Liver (tissue), 9 donors: ENCODE results near the gene XPR1. TPM values are rescaled to one million over a fixed set of nuclear protein-coding genes. Genes with fewer than 3 reads are reported as not detected.

Experiments
- DNase-seq: peaks from one replicate; pipeline ENCODE4 v3.0.0-alpha.2; 2017; ENCODE audit warnings: low spot score
- H3K27ac ChIP-seq, 2 donors: one replicate each; pipeline ENCODE4 v1.7.0; 2013; ENCODE audit warnings: inconsistent platforms in 2 of 2, low read length in 2 of 2, control low read depth in 1 of 2, low read depth in 1 of 2, mild to moderate bottlenecking in 1 of 2
- H3K27me3 ChIP-seq, 4 donors: one replicate each; pipeline versions ENCODE4 v1.6.1 to v1.7.0; 2013; ENCODE audit warnings: low read length in 3 of 4, inconsistent platforms in 1 of 4, mild to moderate bottlenecking in 1 of 4, moderate library complexity in 1 of 4; ENCODE audit not compliant: control insufficient read depth in 4 of 4, insufficient read depth in 4 of 4
- H3K36me3 ChIP-seq, 4 donors: one replicate each; pipeline versions ENCODE4 v1.6.1 to v1.7.0; 2013; ENCODE audit warnings: low read length in 3 of 4, mild to moderate bottlenecking in 3 of 4, low read depth in 1 of 4, moderate library complexity in 1 of 4; ENCODE audit not compliant: control insufficient read depth in 4 of 4, insufficient read depth in 3 of 4
- H3K4me1 ChIP-seq, 4 donors: one replicate each; pipeline versions ENCODE4 v1.6.1 to v1.7.0; 2013; ENCODE audit warnings: low read length in 3 of 4, mild to moderate bottlenecking in 3 of 4, moderate library complexity in 1 of 4; ENCODE audit not compliant: control insufficient read depth in 4 of 4, insufficient read depth in 4 of 4
- H3K4me3 ChIP-seq, 3 donors: one replicate each; pipeline versions ENCODE4 v1.6.1 to v1.7.0; 2013; ENCODE audit warnings: low read length in 3 of 3, control low read depth in 1 of 3, low read depth in 1 of 3, mild to moderate bottlenecking in 1 of 3
- H3K9ac ChIP-seq, 2 donors: one replicate each; pipeline ENCODE4 v1.7.0; 2013; ENCODE audit warnings: low read length in 2 of 2, mild to moderate bottlenecking in 2 of 2, moderate library complexity in 2 of 2, control low read depth in 1 of 2, low read depth in 1 of 2
- H3K9me3 ChIP-seq, 4 donors: one replicate each; pipeline versions ENCODE4 v1.6.1 to v1.7.0; 2013; ENCODE audit warnings: low read length in 3 of 4; ENCODE audit not compliant: control insufficient read depth in 4 of 4
- ATF3 ChIP-seq: IDR thresholded peaks from 2 replicates; pipeline ENCODE4 v1.6.1; 2016; ENCODE audit warnings: antibody characterized with exemption
- EGR1 ChIP-seq, 2 donors: IDR thresholded peaks; 2 replicates each; pipeline ENCODE4 v1.6.1; 2016 to 2018; ENCODE audit warnings: antibody characterized with exemption in 2 of 2, low read depth in 2 of 2
- FOXA2 ChIP-seq: IDR thresholded peaks from 2 replicates; pipeline ENCODE4 v1.6.1; 2016; ENCODE audit warnings: antibody characterized with exemption
- GABPA ChIP-seq, 2 donors: IDR thresholded peaks in 1 of 2; conservative IDR thresholded peaks in 1 of 2; 2 replicates each; pipeline ENCODE4 v1.6.1; 2016; ENCODE audit warnings: antibody characterized with exemption in 2 of 2, mild to moderate bottlenecking in 1 of 2, moderate library complexity in 1 of 2
- HNF4A ChIP-seq, 2 donors: conservative IDR thresholded peaks; 2 replicates each; pipeline ENCODE4 v1.6.1; 2016; ENCODE audit warnings: antibody characterized with exemption in 2 of 2, mild to moderate bottlenecking in 2 of 2
- HNF4G ChIP-seq: IDR thresholded peaks from 2 replicates; pipeline ENCODE4 v1.6.1; 2016; ENCODE audit warnings: antibody characterized with exemption
- JUND ChIP-seq, 2 donors: IDR thresholded peaks; 2 replicates each; pipeline ENCODE4 v1.6.1; 2016; ENCODE audit warnings: antibody characterized with exemption in 2 of 2
- MAX ChIP-seq: IDR thresholded peaks from 2 replicates; pipeline ENCODE4 v1.6.1; 2016; ENCODE audit warnings: antibody characterized with exemption
- NR2F2 ChIP-seq: IDR thresholded peaks from 2 replicates; pipeline ENCODE4 v1.6.1; 2016; ENCODE audit warnings: antibody characterized with exemption
- RAD21 ChIP-seq, 2 donors: IDR thresholded peaks; 2 replicates each; pipeline ENCODE4 v1.6.1; 2016; ENCODE audit warnings: antibody characterized with exemption in 2 of 2, mild to moderate bottlenecking in 2 of 2
- REST ChIP-seq: IDR thresholded peaks from 2 replicates; pipeline ENCODE4 v1.6.1; 2016; ENCODE audit warnings: antibody characterized with exemption, mild to moderate bottlenecking
- RXRA ChIP-seq, 2 donors: IDR thresholded peaks; 2 replicates each; pipeline ENCODE4 v1.6.1; 2017 to 2018; ENCODE audit warnings: antibody characterized with exemption in 2 of 2, mild to moderate bottlenecking in 1 of 2
- SP1 ChIP-seq: IDR thresholded peaks from 2 replicates; pipeline ENCODE4 v1.6.1; 2018; ENCODE audit warnings: antibody characterized with exemption, mild to moderate bottlenecking
- TAF1 ChIP-seq: conservative IDR thresholded peaks from 2 replicates; pipeline ENCODE4 v1.6.1; 2016; ENCODE audit warnings: antibody characterized with exemption, mild to moderate bottlenecking
- YY1 ChIP-seq: IDR thresholded peaks from 2 replicates; pipeline ENCODE4 v1.6.1; 2016; ENCODE audit warnings: antibody characterized with exemption, mild to moderate bottlenecking
- ZBTB33 ChIP-seq: IDR thresholded peaks from 2 replicates; pipeline ENCODE4 v1.6.1; 2016; ENCODE audit warnings: antibody characterized with exemption
- WGBS: extraction: QIAGEN DNeasy Blood & Tissue Kit; methylation state at CpG from one replicate; pipeline ENCODE4 v1.1.7; 2013; 5-methylcytosine and 5-hydroxymethylcytosine counted together
- polyA plus RNA-seq, 2 donors: library from polyadenylated mRNA; stranded (reverse) in 1 of 2; unstranded in 1 of 2; fragments of 200-250 nt in 1 of 2; fragments of >200 nt in 1 of 2; fragmentation: Nextera tagmentation in 1 of 2; extraction: Ambion mirVana in 1 of 2; gene quantifications; one replicate each; pipeline versions ENCODE4 v1.2.1 to v1.2.3, GENCODE V29; 2013 to 2015
- total RNA-seq, 2 donors: library from RNA; depleted of rRNA; stranded (reverse); fragments of >200 nt; gene quantifications; one replicate each; pipeline ENCODE4 v1.2.3, GENCODE V29; 2014
- donor health status: healthy.
- donor health status: healthy.
- donor health status: healthy.
- donor health status: healthy.
- donor health status: healthy.

The XPR1 gene
- total and polyA plus RNA-seq, 4 donors = 1.8 to 14.3 (median 5.9) TPM

- DNase-seq = no peak
- TF ChIP-seq FOXA2 = no peak
- TF ChIP-seq MAX = no peak
- H3K4me3 ChIP-seq = no peak overlapping the region
- no peak overlapping the region for H3K27ac ChIP-seq
- H3K9me3 ChIP-seq = peaks cover 0 to 2% (median 0%) of the 10 kb centered on the region in 4 donors
- no peaks in the 10 kb centered on the region for H3K36me3 ChIP-seq
- no peaks in the 10 kb centered on the region for H3K4me1 ChIP-seq
- H3K9ac ChIP-seq = no peak overlapping the region
- H3K27me3 ChIP-seq = no peaks in the 10 kb centered on the region
These were observed 40.3 kb downstream of the XPR1 start for GRCh38 chr1:180672105-180672504.

- Histone ChIP-seq H3K27me3 (no peaks in the 10 kb centered on the region), H3K4me3 (no peak overlapping the region), H3K9ac (no peak overlapping the region), H3K27ac (no peak overlapping the region), H3K4me1 (no peaks in the 10 kb centered on the region), H3K36me3 (no peaks in the 10 kb centered on the region), H3K9me3 (peaks cover 0 to 2% (median 0%) of the 10 kb centered on the region in 4 donors)
- no peak for DNase-seq
- TF ChIP-seq HNF4A (conservative IDR thresholded peaks at IDR 0.05) (no peak), GABPA (IDR thresholded peaks at IDR 0.05 in 1 of 2, conservative IDR thresholded peaks at IDR 0.05 in 1 of 2) (no peak), REST (no peak), ZBTB33 (no peak), RXRA (IDR thresholded peaks at IDR 0.05) (no peak), HNF4G (no peak), ATF3 (no peak), SP1 (no peak)
These were observed 40.7 kb downstream of the XPR1 start for GRCh38 chr1:180672505-180672904.

GRCh38 chr1:180674603-180675530, 43.0 kb downstream of the XPR1 start:
- H3K27me3 ChIP-seq = no peaks in the 10 kb centered on the region
- no peaks in the 10 kb centered on the region for H3K36me3 ChIP-seq
- H3K4me3 ChIP-seq = no peak overlapping the region
- H3K27ac ChIP-seq = no peak overlapping the region
- peaks cover 0 to 2% (median 0%) of the 10 kb centered on the region in 4 donors for H3K9me3 ChIP-seq
- no peak for DNase-seq
- WGBS = 48% methylated on average over 1 of the region's 1 CpG
- no peaks in the 10 kb centered on the region for H3K4me1 ChIP-seq
- H3K9ac ChIP-seq = no peak overlapping the region
- TF ChIP-seq ATF3 (no peak), RAD21 (IDR thresholded peaks at IDR 0.05) (no peak), HNF4G (no peak), YY1 (no peak), TAF1 (no peak), FOXA2 (no peak), MAX (no peak), NR2F2 (no peak), RXRA (IDR thresholded peaks at IDR 0.05) (no peak), GABPA (IDR thresholded peaks at IDR 0.05 in 1 of 2, conservative IDR thresholded peaks at IDR 0.05 in 1 of 2) (no peak), JUND (IDR thresholded peaks at IDR 0.05) (no peak), REST (no peak), EGR1 (IDR thresholded peaks at IDR 0.05; ENCODE audit: low read depth in 2 of 2) (no peak)
